H1 (cell line): ENCODE data around the gene HACD2. TPM values are rescaled to one million over a fixed set of nuclear protein-coding genes. Genes with fewer than 3 reads are reported as not detected.

Experiments
- CTCF ChIA-PET: fragments of 300-600 bp; sonication (Branson Sonifier 250); formaldehyde crosslinking; loops from one replicate; lab custom pipeline; 2021; ENCODE audit not compliant: partially characterized antibody; lab: Charles Lee
- POLR2A ChIA-PET: fragments of 300-600 bp; sonication (Branson Sonifier 250); formaldehyde crosslinking; loops from one replicate; lab custom pipeline; 2021; ENCODE audit warnings: inconsistent platforms; ENCODE audit not compliant: partially characterized antibody; lab: Charles Lee
- DNase-seq, 2 experiments: peaks; one replicate each; pipeline versions ENCODE4 v3.0.0 to v3.0.0-alpha.2; 2010 to 2022; ENCODE audit warnings: low spot score in 2 of 2, low read depth in 1 of 2, mixed read lengths in 1 of 2
- FAIRE-seq: peaks from 2 replicates; lab custom pipeline; 2011; peaks lifted over from hg19 to GRCh38; lab: Jason Lieb, UNC
- H2AFZ ChIP-seq: 2 replicates; pipeline ENCODE4 v1.8.1; 2012; ENCODE audit warnings: low read length, inconsistent platforms
- H2AK5ac ChIP-seq: 2 replicates; pipeline ENCODE4 v1.6.1; 2013; ENCODE audit warnings: low read depth, low read length
- H2BK120ac ChIP-seq: replicated peaks from 2 replicates; pipeline ENCODE3; 2013; ENCODE audit warnings: low read depth, low read length, inconsistent platforms
- H2BK12ac ChIP-seq: 2 replicates; pipeline ENCODE4 v1.6.1; 2013; ENCODE audit warnings: low read depth, low read length
- H2BK15ac ChIP-seq: 2 replicates; pipeline ENCODE4 v1.6.1; 2013; ENCODE audit warnings: low read length
- H2BK20ac ChIP-seq: 2 replicates; pipeline ENCODE4 v1.6.1; 2013; ENCODE audit warnings: low read length
- H2BK5ac ChIP-seq: 2 replicates; pipeline ENCODE4 v1.6.1; 2013; ENCODE audit warnings: low read depth, low read length
- H3K14ac ChIP-seq: 2 replicates; pipeline ENCODE4 v1.6.1; 2013; ENCODE audit warnings: inconsistent platforms; ENCODE audit not compliant: insufficient read length
- H3K18ac ChIP-seq: 2 replicates; pipeline ENCODE4 v1.6.1; 2013; ENCODE audit warnings: low read length; ENCODE audit errors: extremely low read depth
- H3K23ac ChIP-seq: 2 replicates; pipeline ENCODE4 v1.6.1; 2013; ENCODE audit warnings: inconsistent platforms; ENCODE audit not compliant: insufficient read length
- H3K23me2 ChIP-seq: 2 replicates; pipeline ENCODE4 v1.6.1; 2013; ENCODE audit warnings: low read depth, low read length
- H3K27ac ChIP-seq: 2 replicates; pipeline ENCODE4 v1.6.1; 2011; ENCODE audit warnings: low read depth, low read length, inconsistent platforms
- H3K27me3 ChIP-seq, 4 experiments: replicated peaks in 1 of 4; 1 replicate in 1 of 4; 2 replicates in 3 of 4; pipeline versions ENCODE4 v1.6.1 to v1.8.1; 2011 to 2013; ENCODE audit warnings: low read length in 3 of 4, mild to moderate bottlenecking in 3 of 4, inconsistent platforms in 2 of 4, mixed read lengths in 2 of 4, moderate library complexity in 1 of 4; ENCODE audit not compliant: control insufficient read depth in 3 of 4, insufficient read depth in 3 of 4; ENCODE audit errors: extremely low read depth in 1 of 4
- H3K36me3 ChIP-seq, 4 experiments: 2 replicates each; pipeline versions ENCODE4 v1.6.1 to v1.8.1; 2011 to 2013; ENCODE audit warnings: mild to moderate bottlenecking in 4 of 4, low read length in 3 of 4, moderate library complexity in 2 of 4, control low read depth in 1 of 4, inconsistent platforms in 1 of 4; ENCODE audit not compliant: insufficient read depth in 4 of 4, control insufficient read depth in 2 of 4
- H3K4ac ChIP-seq: replicated peaks from 2 replicates; pipeline ENCODE3; 2013; ENCODE audit warnings: low read length, low read depth, mixed read lengths, inconsistent platforms; ENCODE audit not compliant: insufficient read length
- H3K4me1 ChIP-seq, 4 experiments: replicated peaks in 1 of 4; 1 replicate in 1 of 4; 2 replicates in 3 of 4; pipeline versions ENCODE4 v1.6.1 to v1.8.1; 2011 to 2013; ENCODE audit warnings: low read length in 3 of 4, inconsistent platforms in 2 of 4, mixed read lengths in 1 of 4; ENCODE audit not compliant: insufficient read depth in 4 of 4, control insufficient read depth in 3 of 4
- H3K4me2 ChIP-seq, 2 experiments: 2 replicates each; pipeline versions ENCODE4 v1.6.1 to v1.8.1; 2011 to 2013; ENCODE audit warnings: low read depth in 2 of 2, low read length in 2 of 2, control low read depth in 1 of 2, inconsistent platforms in 1 of 2, mild to moderate bottlenecking in 1 of 2; ENCODE audit not compliant: insufficient read depth in 1 of 2
- H3K4me3 ChIP-seq, 4 experiments: fragments of 200-600, 300-600 bp in 1 of 4; sonication (generic), shearing (Covaris generic), sonication (Bioruptor Twin) in 1 of 4; 2 replicates each; pipeline versions ENCODE4 v1.5.1 to v1.8.1; 2011 to 2016; ENCODE audit warnings: low read length in 4 of 4, low read depth in 3 of 4, control low read depth in 2 of 4, inconsistent platforms in 2 of 4, mild to moderate bottlenecking in 2 of 4, mixed read lengths in 1 of 4, moderate library complexity in 1 of 4; ENCODE audit not compliant: insufficient read depth in 2 of 4; ENCODE audit errors: extremely low read depth in 1 of 4
- H3K56ac ChIP-seq: replicated peaks from 2 replicates; pipeline ENCODE3; 2013; ENCODE audit warnings: low read depth, mild to moderate bottlenecking, mixed read lengths, low read length, inconsistent platforms; ENCODE audit not compliant: insufficient read length
- H3K79me1 ChIP-seq: 2 replicates; pipeline ENCODE4 v1.6.1; 2013; ENCODE audit warnings: low read depth, low read length, control low read depth
- H3K79me2 ChIP-seq, 2 experiments: 2 replicates each; pipeline versions ENCODE4 v1.6.1 to v1.8.1; 2012 to 2013; ENCODE audit warnings: low read length in 2 of 2, mild to moderate bottlenecking in 2 of 2, inconsistent platforms in 1 of 2; ENCODE audit not compliant: insufficient read depth in 2 of 2, control insufficient read depth in 1 of 2
- H3K9ac ChIP-seq, 4 experiments: replicated peaks in 1 of 4; 1 replicate in 1 of 4; 2 replicates in 3 of 4; pipeline versions ENCODE4 v1.6.1 to v1.8.1; 2011 to 2013; ENCODE audit warnings: low read depth in 3 of 4, low read length in 3 of 4, control low read depth in 2 of 4, mild to moderate bottlenecking in 2 of 4, moderate library complexity in 2 of 4, inconsistent platforms in 1 of 4; ENCODE audit errors: extremely low read depth in 1 of 4
- H3K9me3 ChIP-seq, 2 experiments: 2 replicates each; pipeline versions ENCODE4 v1.6.1 to v1.8.1; 2012 to 2013; ENCODE audit warnings: mild to moderate bottlenecking in 2 of 2, moderate library complexity in 2 of 2, control low read depth in 1 of 2, inconsistent platforms in 1 of 2, low read depth in 1 of 2, low read length in 1 of 2, mixed read lengths in 1 of 2; ENCODE audit not compliant: insufficient read depth in 2 of 2
- H4K20me1 ChIP-seq, 2 experiments: replicated peaks in 1 of 2; 2 replicates each; pipeline versions ENCODE3 to v1.8.1; 2011 to 2013; ENCODE audit warnings: inconsistent platforms in 2 of 2, low read length in 2 of 2, mild to moderate bottlenecking in 1 of 2; ENCODE audit not compliant: insufficient read depth in 2 of 2, control insufficient read depth in 1 of 2
- H4K5ac ChIP-seq: 2 replicates; pipeline ENCODE4 v1.6.1; 2013; ENCODE audit warnings: low read length, low read depth, mixed read lengths, inconsistent platforms; ENCODE audit not compliant: insufficient read length
- H4K8ac ChIP-seq: 2 replicates; pipeline ENCODE4 v1.8.0; 2013; ENCODE audit warnings: mild to moderate bottlenecking, moderate library complexity, low read length, inconsistent platforms; ENCODE audit not compliant: insufficient read depth; ENCODE audit errors: extremely low read depth
- H4K91ac ChIP-seq: replicated peaks from 2 replicates; pipeline ENCODE3; 2013; ENCODE audit warnings: low read length, mixed read lengths, inconsistent platforms; ENCODE audit not compliant: insufficient read length
- BRCA1 ChIP-seq: IDR thresholded peaks from 2 replicates; pipeline ENCODE4 v1.6.1; 2012; ENCODE audit warnings: low read depth, low read length, improper control_type of control experiment
- CHD1 ChIP-seq: IDR thresholded peaks from 2 replicates; pipeline ENCODE4 v1.6.1; 2012; ENCODE audit warnings: low read depth, low read length, improper control_type of control experiment
- CTBP2 ChIP-seq: IDR thresholded peaks from 2 replicates; pipeline ENCODE4 v1.7.0; 2011; ENCODE audit warnings: borderline replicate concordance, mild to moderate bottlenecking, moderate library complexity, mixed read lengths, low read length; ENCODE audit not compliant: insufficient read depth, insufficient read length
- FOSL1 ChIP-seq: IDR thresholded peaks from 2 replicates; pipeline ENCODE4 v1.6.1; 2011; ENCODE audit warnings: mild to moderate bottlenecking, low read depth, low read length, moderate library complexity; ENCODE audit not compliant: insufficient read depth
- HDAC6 ChIP-seq: IDR thresholded peaks from one replicate; pipeline ENCODE4 v1.7.1; 2012; ENCODE audit warnings: low read depth, mild to moderate bottlenecking, inconsistent platforms, low read length, moderate library complexity
- NANOG ChIP-seq: IDR thresholded peaks from 2 replicates; pipeline ENCODE4 v1.6.1; 2011; ENCODE audit warnings: low read length, low read depth, mild to moderate bottlenecking, inconsistent platforms; ENCODE audit not compliant: insufficient read depth, poor library complexity, severe bottlenecking
- RAD21 ChIP-seq, 2 experiments: IDR thresholded peaks in 1 of 2; conservative IDR thresholded peaks in 1 of 2; 2 replicates each; pipeline ENCODE4 v1.6.1; 2011; ENCODE audit warnings: low read depth in 2 of 2, low read length in 2 of 2, improper control_type of control experiment in 1 of 2, inconsistent platforms in 1 of 2, mild to moderate bottlenecking in 1 of 2, moderate library complexity in 1 of 2
- TAF1 ChIP-seq: IDR thresholded peaks from 2 replicates; pipeline ENCODE4 v1.6.1; 2011; ENCODE audit warnings: mild to moderate bottlenecking, low read depth, low read length
- TBP ChIP-seq: IDR thresholded peaks from 2 replicates; pipeline ENCODE4 v1.6.1; 2011; ENCODE audit warnings: low read depth, low read length, improper control_type of control experiment
- WGBS, 2 experiments: shearing (Covaris generic) in 1 of 2; methylation state at CpG; one replicate each; pipeline versions ENCODE4 v1.1.6 to v1.1.7; 2013 to 2015; ENCODE audit warnings: low lambda C conversion rate in 2 of 2, mixed read lengths in 2 of 2, inconsistent platforms in 1 of 2, low coverage in 1 of 2, missing lambda C conversion rate in 1 of 2; ENCODE audit not compliant: insufficient replicate concordance in 2 of 2, insufficient coverage in 1 of 2, insufficient read length in 1 of 2; ENCODE audit errors: extremely low coverage in 1 of 2, missing lambda C conversion rate in 1 of 2; 5-methylcytosine and 5-hydroxymethylcytosine counted together
- polyA plus RNA-seq, 7 experiments: library from polyadenylated mRNA; depleted of rRNA in 3 of 7; stranded (reverse) in 5 of 7; unstranded in 2 of 7; fragments of >200 nt in 5 of 7; fragments of 200-250 nt in 2 of 7; gene quantifications; 1 replicate in 5 of 7; 2 replicates in 1 of 7; 4 replicates in 1 of 7; pipeline versions ENCODE4 v1.2.1 to v1.2.3, GENCODE V29; 2011 to 2013; ENCODE audit warnings: missing spikeins in 2 of 7, mixed read lengths in 2 of 7
- total RNA-seq: library from RNA; stranded (reverse); fragmentation: NEBNext Ultra II Directional; extraction: Animal tissue kit (Norgen Biotek cat#: 25700); gene quantifications from 2 replicates; pipeline ENCODE4 v1.2.1, GENCODE V29; 2021
- TF ChIP-seq, protein P1 (sequence below), 3 experiments: IDR thresholded peaks; 1 replicate in 2 of 3; 2 replicates in 1 of 3; pipeline versions ENCODE4 v1.5.1 to v1.6.1; 2011; ENCODE audit warnings: low read length in 3 of 3, mild to moderate bottlenecking in 3 of 3, inconsistent platforms in 2 of 3, low read depth in 1 of 3, moderate library complexity in 1 of 3; ENCODE audit not compliant: insufficient read depth in 1 of 3; ENCODE audit errors: control extremely low read depth in 1 of 3

Gene HACD2
- total and polyA plus RNA-seq, 2 of the 8 experiments (the other 6 are each of a cell fraction or from before 2014, with no cell fraction given), result 24.9 to 31.2 TPM

DNA sequence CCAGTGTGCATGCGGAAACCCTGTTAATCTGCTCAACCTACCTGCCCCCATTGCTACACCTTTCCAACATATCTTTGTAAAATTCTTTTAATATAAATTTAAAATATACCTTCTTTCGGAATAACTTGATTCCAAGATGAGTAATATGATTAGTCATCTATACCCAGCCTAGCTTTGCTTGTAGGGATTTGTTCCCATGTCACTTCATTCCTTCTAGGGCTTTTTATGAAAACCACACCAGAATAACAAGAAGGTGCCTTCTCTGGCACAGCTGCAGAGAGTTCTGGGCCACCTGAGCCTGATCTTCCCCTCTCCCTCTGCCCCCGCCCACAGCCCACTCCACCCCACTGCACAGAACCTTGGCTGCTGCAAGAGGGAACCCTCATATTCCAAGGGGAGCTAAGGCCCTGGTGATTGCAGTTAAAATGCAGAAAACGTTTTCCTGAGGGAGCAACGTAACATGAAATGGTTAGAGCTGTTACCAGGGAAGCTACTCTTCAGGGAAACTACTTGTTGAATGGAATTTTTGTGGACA is 38.6 kb upstream of the HACD2 start:
- H3K9me3 ChIP-seq, result no peaks in the 10 kb centered on the region
- no peak overlapping the region for H4K5ac ChIP-seq
- no peak overlapping the region for H2BK5ac ChIP-seq
- H2BK15ac ChIP-seq, result no peak overlapping the region
- no peak overlapping the region for H3K4ac ChIP-seq
- ChIA-PET CTCF (interaction anchor here (0.7 to 9.1 kb wide), 2 partner anchors 17 to 31 kb away, joined by 4 to 46 read pairs; no protein-coding TSS in a partner anchor), POLR2A (interaction anchor here (1.3 kb wide), 1 partner anchor 13 kb away, joined by 3 read pairs; no protein-coding TSS in a partner anchor)
- H4K20me1 ChIP-seq, result no peaks in the 10 kb centered on the region
- 88% methylated on average over 5 of the region's 5 CpGs; no CpG with 5 or more reads in 1 of the 2 experiments for WGBS, 2 experiments
- H2AFZ ChIP-seq, result no peak overlapping the region
- H3K27me3 ChIP-seq, result no peaks in the 10 kb centered on the region
- H3K27ac ChIP-seq, result no peak overlapping the region
- peaks cover 0 to 1% (median 0%) of the 10 kb centered on the region in 4 experiments; a peak in 1 of 8 replicates for H3K36me3 ChIP-seq
- no peaks in the 10 kb centered on the region for H3K79me1 ChIP-seq
- H2BK20ac ChIP-seq, result no peak overlapping the region
- H3K4me3 ChIP-seq, result no peak overlapping the region
- no peak for FAIRE-seq
- H3K23ac ChIP-seq, result no peak overlapping the region
- no peaks in the 10 kb centered on the region for H3K23me2 ChIP-seq
- H3K18ac ChIP-seq, result no peak overlapping the region
- H3K56ac ChIP-seq, result no peak overlapping the region
- H3K4me1 ChIP-seq, result 0 out of 7 replicates have a peak, but pooled peaks cover 0 to 4% (median 1%) of the 10 kb centered on the region in 4 experiments
- DNase-seq, result no peak
- H2AK5ac ChIP-seq, result no peak overlapping the region
- H4K91ac ChIP-seq, result no peak overlapping the region
- H2BK120ac ChIP-seq, result no peak overlapping the region
- no peak overlapping the region for H3K9ac ChIP-seq
- H3K14ac ChIP-seq, result no peak overlapping the region
- H3K79me2 ChIP-seq, result no peaks in the 10 kb centered on the region
- no peak overlapping the region for H4K8ac ChIP-seq
- no peak overlapping the region for H3K4me2 ChIP-seq
- H2BK12ac ChIP-seq, result no peak overlapping the region
- TF ChIP-seq HDAC6, result no peak
- no peak for TF ChIP-seq TAF1
- no peak for TF ChIP-seq BRCA1
- no peak for TF ChIP-seq CTBP2
- TF ChIP-seq CHD1, result no peak
- TF ChIP-seq NANOG, result no peak
- no peak for TF ChIP-seq RAD21 (IDR thresholded peaks at IDR 0.05 in 1 of 2, conservative IDR thresholded peaks at IDR 0.05 in 1 of 2; ENCODE audit: low read depth in 2 of 2, low read length in 2 of 2)
- TF ChIP-seq, protein P1, sequence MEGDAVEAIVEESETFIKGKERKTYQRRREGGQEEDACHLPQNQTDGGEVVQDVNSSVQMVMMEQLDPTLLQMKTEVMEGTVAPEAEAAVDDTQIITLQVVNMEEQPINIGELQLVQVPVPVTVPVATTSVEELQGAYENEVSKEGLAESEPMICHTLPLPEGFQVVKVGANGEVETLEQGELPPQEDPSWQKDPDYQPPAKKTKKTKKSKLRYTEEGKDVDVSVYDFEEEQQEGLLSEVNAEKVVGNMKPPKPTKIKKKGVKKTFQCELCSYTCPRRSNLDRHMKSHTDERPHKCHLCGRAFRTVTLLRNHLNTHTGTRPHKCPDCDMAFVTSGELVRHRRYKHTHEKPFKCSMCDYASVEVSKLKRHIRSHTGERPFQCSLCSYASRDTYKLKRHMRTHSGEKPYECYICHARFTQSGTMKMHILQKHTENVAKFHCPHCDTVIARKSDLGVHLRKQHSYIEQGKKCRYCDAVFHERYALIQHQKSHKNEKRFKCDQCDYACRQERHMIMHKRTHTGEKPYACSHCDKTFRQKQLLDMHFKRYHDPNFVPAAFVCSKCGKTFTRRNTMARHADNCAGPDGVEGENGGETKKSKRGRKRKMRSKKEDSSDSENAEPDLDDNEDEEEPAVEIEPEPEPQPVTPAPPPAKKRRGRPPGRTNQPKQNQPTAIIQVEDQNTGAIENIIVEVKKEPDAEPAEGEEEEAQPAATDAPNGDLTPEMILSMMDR (IDR thresholded peaks at IDR 0.05; ENCODE audit: control extremely low read depth in 1 of 3, insufficient read depth in 1 of 3, low read depth in 1 of 3, low read length in 3 of 3), result no peak
- no peak for TF ChIP-seq FOSL1
- no peak for TF ChIP-seq TBP
